HepG2 (cell line): ENCODE data around the gene THUMPD1. TPM values are rescaled to one million over a fixed set of nuclear protein-coding genes. Genes with fewer than 3 reads are reported as not detected.

ENCODE experiments used
- DNMT1 ChIP-seq: sonication (generic); formaldehyde crosslinking; IDR thresholded peaks from 2 replicates; pipeline ENCODE4 v1.5.1; 2020; ENCODE audit warnings: mild to moderate bottlenecking, missing genetic modification reagents
- MTF2 ChIP-seq: sonication (generic); formaldehyde crosslinking; IDR thresholded peaks from 2 replicates; pipeline ENCODE4 v1.5.0; 2020; ENCODE audit warnings: missing genetic modification reagents, borderline replicate concordance
- NAIF1 ChIP-seq: sonication (generic); formaldehyde crosslinking; IDR thresholded peaks from 2 replicates; pipeline ENCODE4 v1.5.0; 2020; ENCODE audit warnings: mild to moderate bottlenecking, missing genetic modification reagents, borderline replicate concordance
- SCMH1 ChIP-seq: sonication (generic); formaldehyde crosslinking; IDR thresholded peaks from 2 replicates; pipeline ENCODE4 v1.9.0; 2021; ENCODE audit warnings: missing genetic modification reagents, mild to moderate bottlenecking, borderline replicate concordance
- SETDB1 ChIP-seq: sonication (generic); formaldehyde crosslinking; IDR thresholded peaks from 2 replicates; pipeline ENCODE4 v1.5.1; 2020; ENCODE audit warnings: missing genetic modification reagents, mild to moderate bottlenecking, borderline replicate concordance
- SP1 ChIP-seq, 2 experiments: fragments of 450-650 bp in 1 of 2; sonication (generic) in 1 of 2; formaldehyde crosslinking in 1 of 2; IDR thresholded peaks; 2 replicates each; pipeline versions ENCODE4 v1.4.0 to v1.6.1; 2016 to 2020; ENCODE audit warnings: missing genetic modification reagents in 1 of 2
- TRIM24 ChIP-seq: sonication (generic); formaldehyde crosslinking; IDR thresholded peaks from 2 replicates; pipeline ENCODE4 v1.8.0; 2022; ENCODE audit warnings: mild to moderate bottlenecking, missing genetic modification reagents
- ZNF18 ChIP-seq: sonication (generic); formaldehyde crosslinking; IDR thresholded peaks from 2 replicates; pipeline ENCODE4 v1.8.0; 2022; ENCODE audit warnings: mild to moderate bottlenecking, missing genetic modification reagents; ENCODE audit not compliant: insufficient replicate concordance
- ZNF367 ChIP-seq: sonication (generic); formaldehyde crosslinking; IDR thresholded peaks from 2 replicates; pipeline ENCODE4 v1.4.0; 2020; ENCODE audit warnings: missing genetic modification reagents, borderline replicate concordance
- ZNF44 ChIP-seq: sonication (generic); formaldehyde crosslinking; IDR thresholded peaks from 2 replicates; pipeline ENCODE4 v1.5.1; 2020; ENCODE audit warnings: mild to moderate bottlenecking, missing genetic modification reagents
- ZNF549 ChIP-seq: sonication (generic); formaldehyde crosslinking; IDR thresholded peaks from 2 replicates; pipeline ENCODE4 v1.5.0; 2020; ENCODE audit warnings: missing genetic modification reagents
- ZNF672 ChIP-seq: sonication (generic); formaldehyde crosslinking; IDR thresholded peaks from 2 replicates; pipeline ENCODE4 v1.8.1; 2022; ENCODE audit warnings: missing genetic modification reagents
- ZNF720 ChIP-seq: sonication (generic); formaldehyde crosslinking; IDR thresholded peaks from 2 replicates; pipeline ENCODE4 v1.4.0; 2020; ENCODE audit warnings: missing genetic modification reagents
- ZNF749 ChIP-seq: sonication (generic); formaldehyde crosslinking; IDR thresholded peaks from 2 replicates; pipeline ENCODE4 v1.8.0; 2022; ENCODE audit warnings: mild to moderate bottlenecking, missing genetic modification reagents, moderate library complexity, borderline replicate concordance
- ZSCAN25 ChIP-seq: sonication (generic); formaldehyde crosslinking; IDR thresholded peaks from 2 replicates; pipeline ENCODE4 v1.8.0; 2022; ENCODE audit warnings: mild to moderate bottlenecking, missing genetic modification reagents
- ZSCAN31 ChIP-seq: sonication (generic); formaldehyde crosslinking; IDR thresholded peaks from 2 replicates; pipeline ENCODE4 v1.5.0; 2020; ENCODE audit warnings: low read depth, mild to moderate bottlenecking, missing genetic modification reagents
- polyA plus RNA-seq, 8 experiments: library from polyadenylated mRNA; depleted of rRNA in 3 of 8; stranded (reverse) in 7 of 8; unstranded in 1 of 8; fragments of >200 nt; fragmentation: Illumina TruSeq in 4 of 8; extraction: Trizol in 4 of 8; gene quantifications; 2 replicates each; pipeline versions ENCODE4 v1.2.1 to v1.2.3, GENCODE V29; 2011 to 2016; ENCODE audit warnings: low read depth in 4 of 8, missing spikeins in 1 of 8, mixed read lengths in 1 of 8; ENCODE audit not compliant: insufficient read depth in 1 of 8
- total RNA-seq, 5 experiments: library from RNA; depleted of rRNA; stranded (reverse); fragments of >200 nt; fragmentation: Illumina TruSeq; extraction: Trizol; gene quantifications; 2 replicates each; pipeline ENCODE4 v1.2.3, GENCODE V29; 2016; ENCODE audit warnings: low read depth in 1 of 5
- TF ChIP-seq, protein P1 (sequence below): sonication (generic); formaldehyde crosslinking; IDR thresholded peaks from 2 replicates; pipeline ENCODE4 v1.9.0; 2021; ENCODE audit warnings: missing genetic modification reagents, borderline replicate concordance
- TF ChIP-seq, protein P2 (sequence below): sonication (generic); formaldehyde crosslinking; IDR thresholded peaks from 2 replicates; pipeline ENCODE4 v1.4.0; 2020; ENCODE audit warnings: missing genetic modification reagents, borderline replicate concordance
- TF ChIP-seq, protein P3 (sequence below): IDR thresholded peaks from 2 replicates; pipeline ENCODE4 v1.6.1; 2012; ENCODE audit warnings: low read length, improper control_type of control experiment

THUMPD1 gene
- total and polyA plus RNA-seq, 2 of the 13 experiments (the other 11 are each of a cell fraction or from before 2014, with no cell fraction given), result 22.7 to 69.1 TPM

GRCh38 chr16:20774703-20775362, 33.2 kb upstream of the THUMPD1 start (continued):
- TF ChIP-seq ZNF18 (CRISPR knock-in tag) (no peak), NAIF1 (CRISPR knock-in tag) (no peak), ZNF367 (CRISPR knock-in tag) (no peak), SCMH1 (CRISPR knock-in tag) (no peak), ZNF549 (CRISPR knock-in tag) (no peak), ZNF749 (CRISPR knock-in tag) (no peak), ZSCAN31 (CRISPR knock-in tag) (no peak), ZNF720 (no peak), TRIM24 (no peak), MTF2 (CRISPR knock-in tag) (no peak), ZNF672 (CRISPR knock-in tag) (no peak), ZNF44 (CRISPR knock-in tag) (no peak), SP1 (IDR thresholded peaks at IDR 0.05) (no peak), SP1 (CRISPR knock-in tag; IDR thresholded peaks at IDR 0.05) (no peak), SETDB1 (CRISPR knock-in tag) (no peak), ZSCAN25 (CRISPR knock-in tag) (no peak; the same call in 1 of the 2 replicates), DNMT1 (CRISPR knock-in tag) (no peak)
- TF ChIP-seq, protein P1, sequence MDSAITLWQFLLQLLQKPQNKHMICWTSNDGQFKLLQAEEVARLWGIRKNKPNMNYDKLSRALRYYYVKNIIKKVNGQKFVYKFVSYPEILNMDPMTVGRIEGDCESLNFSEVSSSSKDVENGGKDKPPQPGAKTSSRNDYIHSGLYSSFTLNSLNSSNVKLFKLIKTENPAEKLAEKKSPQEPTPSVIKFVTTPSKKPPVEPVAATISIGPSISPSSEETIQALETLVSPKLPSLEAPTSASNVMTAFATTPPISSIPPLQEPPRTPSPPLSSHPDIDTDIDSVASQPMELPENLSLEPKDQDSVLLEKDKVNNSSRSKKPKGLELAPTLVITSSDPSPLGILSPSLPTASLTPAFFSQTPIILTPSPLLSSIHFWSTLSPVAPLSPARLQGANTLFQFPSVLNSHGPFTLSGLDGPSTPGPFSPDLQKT (CRISPR knock-in tag), result no peak
- TF ChIP-seq, protein P2, sequence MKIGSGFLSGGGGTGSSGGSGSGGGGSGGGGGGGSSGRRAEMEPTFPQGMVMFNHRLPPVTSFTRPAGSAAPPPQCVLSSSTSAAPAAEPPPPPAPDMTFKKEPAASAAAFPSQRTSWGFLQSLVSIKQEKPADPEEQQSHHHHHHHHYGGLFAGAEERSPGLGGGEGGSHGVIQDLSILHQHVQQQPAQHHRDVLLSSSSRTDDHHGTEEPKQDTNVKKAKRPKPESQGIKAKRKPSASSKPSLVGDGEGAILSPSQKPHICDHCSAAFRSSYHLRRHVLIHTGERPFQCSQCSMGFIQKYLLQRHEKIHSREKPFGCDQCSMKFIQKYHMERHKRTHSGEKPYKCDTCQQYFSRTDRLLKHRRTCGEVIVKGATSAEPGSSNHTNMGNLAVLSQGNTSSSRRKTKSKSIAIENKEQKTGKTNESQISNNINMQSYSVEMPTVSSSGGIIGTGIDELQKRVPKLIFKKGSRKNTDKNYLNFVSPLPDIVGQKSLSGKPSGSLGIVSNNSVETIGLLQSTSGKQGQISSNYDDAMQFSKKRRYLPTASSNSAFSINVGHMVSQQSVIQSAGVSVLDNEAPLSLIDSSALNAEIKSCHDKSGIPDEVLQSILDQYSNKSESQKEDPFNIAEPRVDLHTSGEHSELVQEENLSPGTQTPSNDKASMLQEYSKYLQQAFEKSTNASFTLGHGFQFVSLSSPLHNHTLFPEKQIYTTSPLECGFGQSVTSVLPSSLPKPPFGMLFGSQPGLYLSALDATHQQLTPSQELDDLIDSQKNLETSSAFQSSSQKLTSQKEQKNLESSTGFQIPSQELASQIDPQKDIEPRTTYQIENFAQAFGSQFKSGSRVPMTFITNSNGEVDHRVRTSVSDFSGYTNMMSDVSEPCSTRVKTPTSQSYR (CRISPR knock-in tag), result no peak
- TF ChIP-seq, protein P3, sequence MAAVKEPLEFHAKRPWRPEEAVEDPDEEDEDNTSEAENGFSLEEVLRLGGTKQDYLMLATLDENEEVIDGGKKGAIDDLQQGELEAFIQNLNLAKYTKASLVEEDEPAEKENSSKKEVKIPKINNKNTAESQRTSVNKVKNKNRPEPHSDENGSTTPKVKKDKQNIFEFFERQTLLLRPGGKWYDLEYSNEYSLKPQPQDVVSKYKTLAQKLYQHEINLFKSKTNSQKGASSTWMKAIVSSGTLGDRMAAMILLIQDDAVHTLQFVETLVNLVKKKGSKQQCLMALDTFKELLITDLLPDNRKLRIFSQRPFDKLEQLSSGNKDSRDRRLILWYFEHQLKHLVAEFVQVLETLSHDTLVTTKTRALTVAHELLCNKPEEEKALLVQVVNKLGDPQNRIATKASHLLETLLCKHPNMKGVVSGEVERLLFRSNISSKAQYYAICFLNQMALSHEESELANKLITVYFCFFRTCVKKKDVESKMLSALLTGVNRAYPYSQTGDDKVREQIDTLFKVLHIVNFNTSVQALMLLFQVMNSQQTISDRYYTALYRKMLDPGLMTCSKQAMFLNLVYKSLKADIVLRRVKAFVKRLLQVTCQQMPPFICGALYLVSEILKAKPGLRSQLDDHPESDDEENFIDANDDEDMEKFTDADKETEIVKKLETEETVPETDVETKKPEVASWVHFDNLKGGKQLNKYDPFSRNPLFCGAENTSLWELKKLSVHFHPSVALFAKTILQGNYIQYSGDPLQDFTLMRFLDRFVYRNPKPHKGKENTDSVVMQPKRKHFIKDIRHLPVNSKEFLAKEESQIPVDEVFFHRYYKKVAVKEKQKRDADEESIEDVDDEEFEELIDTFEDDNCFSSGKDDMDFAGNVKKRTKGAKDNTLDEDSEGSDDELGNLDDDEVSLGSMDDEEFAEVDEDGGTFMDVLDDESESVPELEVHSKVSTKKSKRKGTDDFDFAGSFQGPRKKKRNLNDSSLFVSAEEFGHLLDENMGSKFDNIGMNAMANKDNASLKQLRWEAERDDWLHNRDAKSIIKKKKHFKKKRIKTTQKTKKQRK, result no peak
